A172 (cell line): Measurements from ENCODE around the gene FMO5. TPM values are rescaled to one million over a fixed set of nuclear protein-coding genes. Genes with fewer than 3 reads are reported as not detected.
"Not testable (repeated sequence)": the region's sequence is repeated elsewhere in the genome, so short reads cannot be mapped to it uniquely, and the experiment has no call there.

Source experiments
- DNase-seq: peaks from one replicate; pipeline ENCODE4 v3.0.0-alpha.2; 2015; ENCODE audit warnings: low spot score
- total RNA-seq: library from RNA; depleted of rRNA; stranded (reverse); fragments of >200 nt; shearing (Covaris generic); gene quantifications from 2 replicates; pipeline ENCODE4 v1.2.3, GENCODE V29; 2014

The FMO5 gene
- total RNA-seq, 1 experiment from 2014 or later = not detected

DNA sequence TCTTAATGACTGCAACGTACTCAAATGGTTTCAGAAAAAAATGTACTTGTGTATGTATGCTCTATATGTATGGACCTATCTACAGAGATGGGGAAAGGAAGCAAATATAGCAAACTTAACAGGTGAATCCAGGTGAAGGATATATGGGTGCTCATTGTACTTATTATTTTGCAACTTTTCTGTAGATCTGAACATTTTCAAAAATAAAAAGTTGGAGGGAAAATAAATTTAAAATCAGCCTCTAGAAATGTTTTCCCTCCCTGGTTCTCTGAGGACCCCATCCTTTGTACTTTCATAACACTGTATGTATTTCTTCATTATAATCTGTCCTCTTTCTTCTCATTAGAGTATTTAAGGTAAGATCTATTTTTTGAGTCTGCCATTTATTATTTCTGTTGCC is 17.9 kb downstream of the FMO5 start:
- no peak for DNase-seq

DNA sequence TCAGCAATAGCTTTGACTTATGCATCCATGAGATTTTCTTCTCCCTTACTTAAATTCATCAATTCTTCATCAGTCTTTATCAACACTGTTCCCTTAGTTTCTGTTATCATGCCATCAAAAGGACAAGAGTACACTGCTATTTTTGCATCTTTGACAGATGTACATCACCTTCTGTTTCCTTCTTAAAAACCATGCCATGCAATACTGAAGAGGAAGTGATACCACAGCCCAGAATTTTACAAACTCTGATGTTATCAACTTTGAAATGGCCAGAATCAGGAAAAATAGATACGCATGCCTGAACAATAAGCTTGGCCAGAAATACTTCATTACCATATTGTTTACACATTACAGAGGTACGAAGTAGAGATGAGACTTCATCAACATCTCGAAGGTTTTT is 21.1 kb downstream of the FMO5 start:
- no peak for DNase-seq

DNA sequence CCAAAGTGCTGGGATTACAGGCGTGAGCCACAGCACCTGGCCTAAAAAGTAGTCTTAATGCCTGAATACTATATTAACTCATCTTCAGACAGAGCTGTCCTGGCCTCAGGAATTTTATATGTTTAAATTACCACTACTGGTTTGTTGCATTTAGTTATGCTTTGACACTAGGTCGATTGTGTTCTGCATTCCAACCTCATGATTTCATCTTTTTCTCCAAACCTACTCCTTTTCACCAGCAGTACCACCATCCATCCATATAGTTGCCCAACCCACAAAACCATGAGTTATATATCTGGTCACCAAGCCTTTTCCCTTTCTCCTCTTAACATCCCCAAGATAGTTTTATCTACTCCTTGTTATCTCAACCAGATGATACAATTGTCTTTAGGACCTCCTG is 22.6 kb downstream of the FMO5 start:
- DNase-seq = no peak

DNA sequence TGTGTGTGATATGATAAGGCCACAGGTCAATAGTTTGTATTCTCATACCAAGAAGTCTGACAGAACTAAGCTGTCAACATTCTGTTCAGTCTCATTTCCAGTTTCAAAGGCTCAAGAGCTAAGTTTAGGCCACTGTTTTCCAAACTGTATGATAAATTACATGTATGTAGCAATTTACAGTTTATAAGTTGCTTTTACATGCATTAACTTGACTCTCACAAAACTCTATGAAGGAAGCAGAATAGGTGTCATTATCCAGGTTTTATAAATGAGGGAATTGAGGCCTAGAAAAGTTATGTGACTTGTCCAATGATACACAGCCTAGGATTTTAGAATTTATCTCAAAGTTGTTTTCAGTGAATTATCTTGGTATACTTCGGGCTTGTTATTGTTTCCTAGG is 23.4 kb downstream of the FMO5 start:
- DNase-seq = no peak

GRCh38 chr1:147201276-147201675 is 23.9 kb downstream of the FMO5 start:
- DNase-seq = peak; percentile 16

- not testable (repeated sequence) for DNase-seq
These were observed 27.8 kb downstream of the FMO5 start for GRCh38 chr1:147197324-147197723.

DNA sequence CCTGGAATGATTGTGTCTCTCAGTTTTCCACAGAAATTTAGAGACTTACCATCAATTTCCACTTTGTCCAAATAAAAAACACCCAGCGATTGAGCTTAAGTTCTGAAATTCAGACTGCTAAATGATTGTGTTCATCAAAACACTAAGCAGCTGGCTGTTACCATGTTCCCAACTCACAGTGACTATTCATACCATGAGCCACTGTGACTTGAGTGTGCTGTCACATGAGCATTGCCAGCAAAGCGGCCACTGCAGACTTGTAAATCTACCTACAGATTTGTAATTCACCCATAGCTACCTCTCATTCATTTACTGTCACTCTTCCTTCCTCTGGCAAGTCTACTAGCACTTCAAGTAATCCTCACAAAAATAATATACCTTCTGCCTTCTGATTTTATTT is 35.6 kb downstream of the FMO5 start:
- no peak for DNase-seq

DNA sequence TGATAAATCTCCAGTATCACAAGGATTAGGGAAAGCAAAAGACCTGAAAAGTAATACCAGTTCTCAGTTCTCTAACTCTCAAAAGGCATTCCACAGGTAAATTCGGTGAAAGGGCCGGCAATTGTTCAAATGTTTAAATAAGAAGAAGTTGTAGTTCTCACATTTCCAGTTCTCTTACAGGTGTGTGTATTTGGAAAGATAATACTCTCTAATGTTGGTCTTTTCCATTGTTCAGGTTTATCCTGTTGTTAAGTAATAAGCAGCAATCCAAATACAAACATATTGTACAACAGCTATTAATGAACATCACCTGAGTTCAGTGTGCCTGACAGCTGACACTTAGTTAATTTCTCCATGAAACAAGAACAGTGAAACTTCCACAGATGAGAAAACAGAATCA is 39.7 kb downstream of the FMO5 start:
- no peak for DNase-seq

- no peak for DNase-seq
These were observed 47.3 kb downstream of the FMO5 start for GRCh38 chr1:147177611-147178380.

GRCh38 chr1:147172168-147173016 is 52.7 kb downstream of the FMO5 start, which contains the start of gene PRKAB2:
Gene PRKAB2 (minus strand): TSS chr1:147172470. CDS start chr1:147172144, 326 bp downstream.
- peak; percentile 88 for DNase-seq

DNA sequence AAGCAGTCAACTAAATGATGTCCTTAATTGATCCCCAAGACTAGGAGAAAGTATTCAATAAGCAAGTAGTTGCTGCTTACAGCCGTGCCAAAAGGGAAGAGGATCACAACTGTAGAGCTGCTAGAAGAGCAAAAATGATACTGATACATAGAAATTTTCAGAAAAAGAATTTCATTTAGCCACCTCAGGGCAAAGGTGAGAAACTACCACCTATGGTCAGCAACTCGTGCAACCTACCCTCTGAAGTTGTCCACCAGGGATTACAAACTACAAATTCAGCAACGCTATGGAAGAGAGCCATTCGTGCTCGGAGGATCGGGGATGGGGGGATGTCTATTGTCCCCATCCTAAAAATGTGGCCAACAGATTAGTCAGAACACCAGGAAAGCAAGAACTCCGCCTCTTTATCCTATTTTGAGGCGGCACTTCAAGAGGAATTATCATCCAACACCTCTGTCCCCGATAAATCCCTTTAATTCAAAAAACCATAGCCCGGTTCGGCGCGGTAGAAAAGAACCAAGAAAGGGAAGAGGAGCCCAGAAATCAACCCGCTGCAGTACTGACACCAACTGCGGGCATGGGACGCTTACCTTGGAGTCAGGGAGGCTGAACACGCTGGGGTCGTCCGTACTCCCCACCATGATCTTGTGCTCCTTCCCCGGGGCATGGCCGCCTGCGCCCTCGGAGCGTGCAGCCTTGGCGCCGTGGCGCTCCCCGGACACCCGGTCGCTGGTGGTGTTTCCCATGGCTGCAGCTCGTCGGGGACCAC is 53.6 kb downstream of the FMO5 start:
- peak; percentile 22 for DNase-seq

- DNase-seq = no peak
These were observed 55.1 kb downstream of the FMO5 start for GRCh38 chr1:147169840-147170674.

DNA sequence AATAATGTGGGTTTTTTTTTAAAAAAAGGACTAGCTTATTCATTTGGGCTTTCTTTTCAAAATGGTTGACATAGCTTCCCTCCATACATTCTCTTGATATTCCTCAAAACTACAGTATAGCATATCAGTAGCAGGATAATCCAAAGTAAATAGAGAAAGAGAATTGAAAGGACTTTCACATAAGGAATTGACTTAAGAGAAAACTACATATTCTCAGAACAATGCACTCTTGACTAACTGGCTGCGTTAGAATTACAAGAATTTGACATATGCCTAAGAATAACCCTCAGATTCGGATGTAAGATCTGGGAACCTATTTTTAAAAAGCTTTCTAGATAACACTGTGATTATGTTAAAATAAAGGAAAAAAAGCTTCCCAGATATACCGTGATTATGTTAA is 56.0 kb downstream of the FMO5 start:
- DNase-seq = no peak

DNA sequence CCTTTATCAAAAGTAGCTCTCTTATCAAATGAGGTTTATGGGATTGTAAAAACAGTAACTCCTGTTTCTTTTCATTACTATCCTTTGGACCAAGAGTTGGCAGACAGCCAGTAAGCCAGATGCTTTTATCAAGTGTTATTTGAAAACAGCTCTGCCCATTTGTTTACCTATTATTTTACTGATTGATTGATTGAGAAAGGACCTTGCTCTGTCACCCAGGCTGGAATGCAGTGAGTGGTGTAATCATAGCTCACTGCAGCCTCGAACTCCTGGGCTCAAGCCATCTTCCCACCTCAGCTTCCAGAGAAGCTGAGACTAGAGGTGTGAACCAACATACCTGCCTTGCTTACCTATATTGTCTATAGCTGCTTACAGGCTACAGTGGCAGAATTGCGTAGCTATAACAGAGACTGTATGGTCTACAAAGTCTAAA is 56.5 kb downstream of the FMO5 start:
- DNase-seq = peak; percentile 29

DNA sequence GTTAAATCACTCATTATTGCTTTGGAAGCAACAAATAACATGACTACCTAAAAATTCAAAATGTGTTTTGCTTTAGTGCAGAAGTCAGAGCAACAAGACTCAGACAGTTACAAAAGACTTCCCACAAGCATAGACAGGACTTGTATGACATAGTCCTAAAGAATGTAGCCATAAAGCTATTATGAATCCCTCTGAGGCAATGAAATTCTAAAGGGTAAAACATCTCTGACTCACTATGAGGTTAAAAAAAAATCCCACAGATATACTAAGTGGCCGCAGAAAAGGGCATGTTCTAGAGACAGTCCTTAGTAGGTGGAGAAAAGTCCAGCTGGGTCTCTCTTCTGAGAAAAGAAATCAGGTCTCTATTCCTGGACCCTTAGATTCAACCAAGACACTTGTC is 57.8 kb downstream of the FMO5 start:
- peak; percentile 95 for DNase-seq

GRCh38 chr1:147163019-147163418 is 62.1 kb downstream of the FMO5 start:
- no peak for DNase-seq

GRCh38 chr1:147162093-147162492 is 63.0 kb downstream of the FMO5 start:
- DNase-seq = no peak

DNA sequence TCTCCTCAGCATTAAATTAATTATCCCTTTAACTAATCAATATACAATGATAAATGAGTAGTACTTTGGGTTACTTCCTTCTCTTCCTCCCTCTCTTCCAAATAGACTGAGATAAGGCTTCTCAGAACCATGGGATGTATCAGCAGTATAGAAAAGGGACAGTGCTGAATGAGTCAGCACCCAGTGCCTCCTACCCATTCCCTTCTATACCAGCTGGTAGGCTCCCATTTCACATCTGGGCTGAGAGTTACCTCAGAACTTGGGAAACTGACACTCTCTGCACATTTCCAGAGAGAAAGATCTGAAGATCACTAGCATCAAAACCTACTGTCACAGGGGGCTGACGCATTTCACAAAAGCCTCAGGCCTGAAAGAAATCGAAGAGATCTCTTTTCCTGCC is 68.0 kb downstream of the FMO5 start:
- not testable (repeated sequence) for DNase-seq

DNA sequence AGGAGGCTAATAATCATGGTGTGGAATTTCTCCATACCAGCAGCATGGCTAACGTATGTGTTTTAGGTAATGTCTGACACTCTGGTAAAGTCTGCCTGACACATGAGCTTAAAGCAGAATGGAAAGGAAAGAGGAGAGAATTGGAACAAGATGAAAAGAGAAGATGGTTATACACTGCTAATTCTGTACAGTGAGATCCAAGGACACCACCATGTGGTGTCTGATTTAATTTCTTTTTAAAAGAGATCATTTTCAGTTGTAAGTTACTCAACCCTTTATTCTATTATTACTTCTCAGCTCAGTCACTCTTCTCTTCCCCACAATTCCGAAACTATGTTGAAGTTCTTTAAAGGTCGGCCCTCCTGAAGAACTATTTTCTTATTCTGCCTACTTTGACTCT is 68.5 kb downstream of the FMO5 start:
- no peak for DNase-seq

DNA sequence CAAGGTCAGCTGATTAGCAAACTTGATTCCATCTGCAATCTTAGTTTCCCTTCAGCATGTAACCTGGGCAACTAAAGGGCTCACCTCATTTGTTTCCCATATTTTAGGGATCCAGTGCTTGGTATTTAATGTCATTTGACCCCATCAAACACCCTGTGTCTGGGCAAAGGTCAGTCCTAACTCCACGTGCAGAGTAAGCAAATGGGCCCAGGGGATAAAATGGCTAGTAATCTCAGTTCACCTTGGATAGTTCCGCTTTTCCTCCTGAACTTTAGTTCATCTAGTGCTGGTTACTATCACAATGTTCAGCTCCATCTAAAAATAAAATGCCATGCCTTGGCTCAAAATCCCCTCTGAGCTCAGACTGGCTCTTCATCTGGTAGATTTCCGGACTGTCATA is 72.4 kb downstream of the FMO5 start:
- DNase-seq = no peak

DNA sequence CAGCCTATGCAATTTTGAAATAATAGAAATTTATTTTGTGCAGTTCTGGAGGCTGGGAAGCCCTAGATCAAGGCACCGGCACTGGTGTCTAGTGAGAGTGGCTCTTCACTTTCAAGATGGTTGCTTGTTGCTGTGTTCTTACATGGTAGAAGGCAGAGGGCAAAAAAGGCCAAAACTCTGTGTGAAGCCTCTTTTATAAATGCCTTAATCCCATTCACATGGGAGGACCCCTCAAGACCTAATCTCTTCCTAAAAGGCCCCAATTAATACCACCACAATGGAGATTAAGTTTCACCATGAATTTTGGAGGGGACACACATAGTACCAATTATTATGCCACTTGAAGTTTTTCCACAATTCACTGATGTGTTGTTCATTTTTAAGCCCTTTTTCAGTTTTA is 73.9 kb downstream of the FMO5 start:
- no peak for DNase-seq
